ENCODE measurements around the gene PPP1R15A. TPM values are rescaled to one million over a fixed set of nuclear protein-coding genes. Genes with fewer than 3 reads are reported as not detected.
A peak's percentile ranks its signal among the peaks of the same experiment; 100 is the strongest.
"Not testable (repeated sequence)": the region's sequence is repeated elsewhere in the genome, so short reads cannot be mapped to it uniquely, and the experiment has no call there.

PPP1R15A gene
- total RNA-seq, 2 donors from 2014 or later, result 108 to 139 TPM

DNA sequence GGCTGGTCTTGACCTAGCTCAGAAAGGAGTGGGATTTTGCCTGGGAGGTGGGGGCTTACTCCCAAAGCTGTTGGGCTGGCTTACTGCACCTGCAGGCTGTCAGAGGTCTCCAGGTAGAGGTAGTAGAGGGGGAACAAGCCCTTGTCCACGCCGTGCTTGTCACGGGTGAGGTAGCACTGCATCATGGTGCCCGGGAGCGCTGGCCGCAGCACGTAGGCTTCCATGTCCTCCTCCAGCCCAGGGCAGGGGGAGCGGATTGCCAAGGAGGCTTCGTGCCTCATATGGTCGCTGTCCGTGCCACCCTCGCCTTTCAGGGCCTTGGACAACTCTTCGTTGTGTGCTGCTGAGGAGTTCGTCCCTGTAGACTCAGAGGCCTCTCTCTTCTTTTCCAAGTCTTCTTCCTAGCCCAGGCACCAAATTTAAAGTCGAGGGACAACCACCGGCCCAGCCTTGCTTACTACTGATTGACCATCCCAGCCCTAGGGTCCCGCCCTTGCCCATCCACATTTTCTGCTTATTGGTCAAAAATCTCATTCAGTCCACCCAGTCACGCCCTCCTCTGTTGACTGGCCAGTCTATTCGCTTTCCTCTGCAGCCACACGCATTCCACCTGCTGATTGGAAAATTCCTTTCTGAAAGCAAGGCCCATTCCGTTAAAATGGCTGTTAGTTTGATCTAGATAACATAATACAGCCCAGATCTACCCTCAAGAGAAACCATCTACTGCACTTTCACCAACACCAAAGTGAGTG lies 15.8 kb downstream of the PPP1R15A start:
- Histone ChIP-seq H3K27ac (no peak overlapping the region), H3K36me3 (no peaks in the 10 kb centered on the region), H3K9me3 (no peaks in the 10 kb centered on the region), H3K4me1 (ENCODE audit: control insufficient read depth in 1 of 2, low read depth in 2 of 2) (no peaks in the 10 kb centered on the region), H3K27me3 (replicated peaks; ENCODE audit: insufficient read depth) (no peaks in the 10 kb centered on the region), H3K4me3 (no peak overlapping the region)
- ATAC-seq (ENCODE audit: insufficient number of reproducible peaks, low FRiP score, low read depth), result no peak
- DNase-seq (ENCODE audit: low spot score), result no peak
- TF ChIP-seq, protein P1, sequence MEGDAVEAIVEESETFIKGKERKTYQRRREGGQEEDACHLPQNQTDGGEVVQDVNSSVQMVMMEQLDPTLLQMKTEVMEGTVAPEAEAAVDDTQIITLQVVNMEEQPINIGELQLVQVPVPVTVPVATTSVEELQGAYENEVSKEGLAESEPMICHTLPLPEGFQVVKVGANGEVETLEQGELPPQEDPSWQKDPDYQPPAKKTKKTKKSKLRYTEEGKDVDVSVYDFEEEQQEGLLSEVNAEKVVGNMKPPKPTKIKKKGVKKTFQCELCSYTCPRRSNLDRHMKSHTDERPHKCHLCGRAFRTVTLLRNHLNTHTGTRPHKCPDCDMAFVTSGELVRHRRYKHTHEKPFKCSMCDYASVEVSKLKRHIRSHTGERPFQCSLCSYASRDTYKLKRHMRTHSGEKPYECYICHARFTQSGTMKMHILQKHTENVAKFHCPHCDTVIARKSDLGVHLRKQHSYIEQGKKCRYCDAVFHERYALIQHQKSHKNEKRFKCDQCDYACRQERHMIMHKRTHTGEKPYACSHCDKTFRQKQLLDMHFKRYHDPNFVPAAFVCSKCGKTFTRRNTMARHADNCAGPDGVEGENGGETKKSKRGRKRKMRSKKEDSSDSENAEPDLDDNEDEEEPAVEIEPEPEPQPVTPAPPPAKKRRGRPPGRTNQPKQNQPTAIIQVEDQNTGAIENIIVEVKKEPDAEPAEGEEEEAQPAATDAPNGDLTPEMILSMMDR (IDR thresholded peaks at IDR 0.05), result no peak

DNA sequence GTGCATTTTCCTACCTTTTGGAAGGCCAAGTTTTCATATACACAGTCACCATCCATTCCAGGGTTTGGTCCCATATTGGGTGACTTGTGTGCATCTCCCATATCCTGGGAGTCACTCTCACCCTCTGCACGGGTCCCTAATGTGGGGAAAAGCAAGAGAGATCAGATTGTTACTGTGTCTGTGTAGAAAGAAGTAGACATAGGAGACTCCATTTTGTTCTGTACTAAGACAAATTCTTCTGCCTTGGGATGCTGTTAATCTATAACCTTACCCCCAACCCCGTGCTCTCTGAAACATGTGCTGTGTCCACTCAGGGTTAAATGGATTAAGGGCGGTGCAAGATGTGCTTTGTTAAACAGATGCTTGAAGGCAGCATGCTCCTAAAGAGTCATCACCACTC lies 17.3 kb downstream of the PPP1R15A start:
- not testable (repeated sequence) for H3K4me1 ChIP-seq (ENCODE audit: control insufficient read depth in 1 of 2, low read depth in 2 of 2)

DNA sequence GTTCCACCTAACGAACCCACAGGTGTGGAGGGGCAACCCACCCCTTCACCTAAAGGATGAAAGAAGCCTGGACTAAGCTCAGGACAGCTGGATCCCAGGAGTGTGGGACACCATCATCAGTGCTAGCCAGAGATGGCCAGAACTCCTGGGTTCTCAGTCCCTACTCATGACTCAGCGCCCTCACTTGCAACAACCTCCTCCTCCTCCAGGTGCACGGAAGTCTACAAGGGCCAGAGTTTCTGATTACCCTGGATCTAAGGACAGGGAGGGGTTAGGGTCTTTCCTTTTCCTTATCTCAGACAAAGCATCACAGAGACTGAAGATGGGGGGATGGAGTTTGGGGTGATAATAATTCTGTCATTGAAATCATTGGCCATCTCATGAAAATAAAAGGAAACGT lies 18.3 kb downstream of the PPP1R15A start:
- no peak overlapping the region for H3K4me3 ChIP-seq
- peaks cover 0 to 4% of the 10 kb centered on the region in 2 donors for H3K4me1 ChIP-seq (ENCODE audit: control insufficient read depth in 1 of 2, low read depth in 2 of 2)
- no peaks in the 10 kb centered on the region for H3K27me3 ChIP-seq (replicated peaks; ENCODE audit: insufficient read depth)
- ATAC-seq (ENCODE audit: insufficient number of reproducible peaks, low FRiP score, low read depth) (no peak), DNase-seq (ENCODE audit: low spot score) (no peak)
- no peaks in the 10 kb centered on the region for H3K36me3 ChIP-seq
- H3K27ac ChIP-seq, result no peak overlapping the region
- TF ChIP-seq, protein P1 (IDR thresholded peaks at IDR 0.05), result no peak
- no peaks in the 10 kb centered on the region for H3K9me3 ChIP-seq

More for the DNA sequence above, 17.3 kb downstream of the PPP1R15A start:
- not testable (repeated sequence) for ATAC-seq (ENCODE audit: insufficient number of reproducible peaks, low FRiP score, low read depth); H3K36me3 ChIP-seq; H3K4me3 ChIP-seq; H3K9me3 ChIP-seq; DNase-seq (ENCODE audit: low spot score); H3K27me3 ChIP-seq (replicated peaks; ENCODE audit: insufficient read depth); H3K27ac ChIP-seq

DNA sequence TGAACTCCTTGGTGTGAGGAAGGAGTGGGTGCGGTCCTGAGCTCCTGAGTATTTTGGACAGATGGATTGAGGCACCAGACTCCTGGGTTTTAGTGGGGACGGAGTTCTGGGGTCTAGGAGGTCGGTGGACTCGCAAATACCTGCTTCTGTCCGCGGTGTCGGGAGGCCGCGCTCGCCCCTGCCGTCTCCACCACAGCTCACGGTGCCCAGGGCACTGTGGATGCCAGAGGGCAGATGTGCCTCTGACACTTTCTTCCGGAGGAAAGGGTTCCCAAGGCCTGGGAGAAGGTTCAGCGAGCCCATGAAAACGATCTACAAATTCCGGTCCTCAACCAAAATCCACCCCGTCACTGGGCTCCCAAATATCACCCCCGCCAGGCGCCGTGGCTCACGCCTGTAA lies 23.0 kb downstream of the PPP1R15A start:
- ATAC-seq (ENCODE audit: insufficient number of reproducible peaks, low FRiP score, low read depth) (no peak), DNase-seq (ENCODE audit: low spot score) (no peak)
- H3K4me3 ChIP-seq, result peak overlapping the region; percentile 72
- peaks cover 0 to 7% of the 10 kb centered on the region in 2 donors for H3K4me1 ChIP-seq (ENCODE audit: control insufficient read depth in 1 of 2, low read depth in 2 of 2)
- H3K36me3 ChIP-seq, result no peaks in the 10 kb centered on the region
- TF ChIP-seq, protein P1 (IDR thresholded peaks at IDR 0.05), result no peak
- no peak overlapping the region for H3K27ac ChIP-seq
- H3K27me3 ChIP-seq (replicated peaks; ENCODE audit: insufficient read depth), result no peaks in the 10 kb centered on the region
- no peaks in the 10 kb centered on the region for H3K9me3 ChIP-seq

DNA sequence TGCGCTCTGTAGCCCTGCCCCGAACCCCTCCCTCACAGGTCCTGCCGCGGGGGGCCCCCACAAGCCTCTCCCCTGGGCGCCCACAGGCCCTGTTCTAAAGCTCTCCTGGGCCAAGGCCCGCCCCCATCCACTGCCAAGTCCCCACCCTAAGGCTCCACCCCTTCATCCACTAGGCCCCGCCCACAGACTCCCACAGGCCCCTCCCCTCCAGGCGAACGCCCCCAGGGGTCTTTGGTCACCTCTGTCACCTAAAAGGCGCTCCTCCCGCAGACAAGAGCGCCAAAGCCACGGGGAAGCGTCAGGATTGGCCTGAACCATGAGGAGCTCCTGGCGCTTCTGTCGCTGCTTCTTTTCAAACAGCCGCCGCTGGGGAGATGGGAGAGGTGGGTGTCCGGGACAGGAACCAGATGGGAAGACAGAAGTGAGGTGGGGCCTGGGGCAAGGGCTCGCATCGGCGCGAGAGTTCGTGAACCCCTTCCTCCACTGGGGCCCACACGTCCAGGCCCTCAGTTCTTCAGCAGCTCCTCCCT lies 24.0 kb downstream of the PPP1R15A start:
- no peaks in the 10 kb centered on the region for H3K36me3 ChIP-seq
- TF ChIP-seq, protein P1 (IDR thresholded peaks at IDR 0.05), result no peak
- peak overlapping the region; percentile 72 for H3K4me3 ChIP-seq
- DNase-seq (ENCODE audit: low spot score), result no peak
- H3K27ac ChIP-seq, result no peak overlapping the region
- H3K4me1 ChIP-seq (ENCODE audit: control insufficient read depth in 1 of 2, low read depth in 2 of 2), result peaks cover 2 to 14% of the 10 kb centered on the region in 2 donors
- no peak for ATAC-seq (ENCODE audit: insufficient number of reproducible peaks, low FRiP score, low read depth)
- H3K27me3 ChIP-seq (replicated peaks; ENCODE audit: insufficient read depth), result no peaks in the 10 kb centered on the region
- H3K9me3 ChIP-seq, result no peaks in the 10 kb centered on the region

Data from thoracic aorta (tissue), 2 donors.